ENCODE measurements around the gene PDSS1. TPM values are rescaled to one million over a fixed set of nuclear protein-coding genes. Genes with fewer than 3 reads are reported as not detected.
A peak's percentile ranks its signal among the peaks of the same experiment; 100 is the strongest.

The PDSS1 gene
- total RNA-seq, 1 experiment from 2014 or later, result 15.4 TPM

- CTCF ChIA-PET, result no interaction called here
- H3K27me3 Mint-ChIP-seq (ENCODE audit: unreplicated experiment), result no peaks in the 10 kb centered on the region
- TF ChIP-seq, protein P1, sequence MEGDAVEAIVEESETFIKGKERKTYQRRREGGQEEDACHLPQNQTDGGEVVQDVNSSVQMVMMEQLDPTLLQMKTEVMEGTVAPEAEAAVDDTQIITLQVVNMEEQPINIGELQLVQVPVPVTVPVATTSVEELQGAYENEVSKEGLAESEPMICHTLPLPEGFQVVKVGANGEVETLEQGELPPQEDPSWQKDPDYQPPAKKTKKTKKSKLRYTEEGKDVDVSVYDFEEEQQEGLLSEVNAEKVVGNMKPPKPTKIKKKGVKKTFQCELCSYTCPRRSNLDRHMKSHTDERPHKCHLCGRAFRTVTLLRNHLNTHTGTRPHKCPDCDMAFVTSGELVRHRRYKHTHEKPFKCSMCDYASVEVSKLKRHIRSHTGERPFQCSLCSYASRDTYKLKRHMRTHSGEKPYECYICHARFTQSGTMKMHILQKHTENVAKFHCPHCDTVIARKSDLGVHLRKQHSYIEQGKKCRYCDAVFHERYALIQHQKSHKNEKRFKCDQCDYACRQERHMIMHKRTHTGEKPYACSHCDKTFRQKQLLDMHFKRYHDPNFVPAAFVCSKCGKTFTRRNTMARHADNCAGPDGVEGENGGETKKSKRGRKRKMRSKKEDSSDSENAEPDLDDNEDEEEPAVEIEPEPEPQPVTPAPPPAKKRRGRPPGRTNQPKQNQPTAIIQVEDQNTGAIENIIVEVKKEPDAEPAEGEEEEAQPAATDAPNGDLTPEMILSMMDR (IDR thresholded peaks at IDR 0.05; ENCODE audit: unreplicated experiment), result no peak
- no peaks in the 10 kb centered on the region for H3K4me1 Mint-ChIP-seq (ENCODE audit: low read depth, unreplicated experiment)
- no peak overlapping the region for H3K4me3 Mint-ChIP-seq (ENCODE audit: low read depth, unreplicated experiment)
- peaks cover 16% of the 10 kb centered on the region for H3K36me3 Mint-ChIP-seq (ENCODE audit: insufficient read depth, unreplicated experiment)
- intact Hi-C loops (cut with micrococcal nuclease; ENCODE audit: unreplicated experiment), result no loop called here
- BruUV-seq (replicated peaks), result no TSS peak
- DNase-seq, result no peak
- H3K9me3 Mint-ChIP-seq (ENCODE audit: low read depth, unreplicated experiment), result no peaks in the 10 kb centered on the region
- H3K27ac Mint-ChIP-seq (ENCODE audit: unreplicated experiment), result no peak overlapping the region
These were observed 25.5 kb downstream of the PDSS1 start for GRCh38 chr10:26723016-26723415.

DNA sequence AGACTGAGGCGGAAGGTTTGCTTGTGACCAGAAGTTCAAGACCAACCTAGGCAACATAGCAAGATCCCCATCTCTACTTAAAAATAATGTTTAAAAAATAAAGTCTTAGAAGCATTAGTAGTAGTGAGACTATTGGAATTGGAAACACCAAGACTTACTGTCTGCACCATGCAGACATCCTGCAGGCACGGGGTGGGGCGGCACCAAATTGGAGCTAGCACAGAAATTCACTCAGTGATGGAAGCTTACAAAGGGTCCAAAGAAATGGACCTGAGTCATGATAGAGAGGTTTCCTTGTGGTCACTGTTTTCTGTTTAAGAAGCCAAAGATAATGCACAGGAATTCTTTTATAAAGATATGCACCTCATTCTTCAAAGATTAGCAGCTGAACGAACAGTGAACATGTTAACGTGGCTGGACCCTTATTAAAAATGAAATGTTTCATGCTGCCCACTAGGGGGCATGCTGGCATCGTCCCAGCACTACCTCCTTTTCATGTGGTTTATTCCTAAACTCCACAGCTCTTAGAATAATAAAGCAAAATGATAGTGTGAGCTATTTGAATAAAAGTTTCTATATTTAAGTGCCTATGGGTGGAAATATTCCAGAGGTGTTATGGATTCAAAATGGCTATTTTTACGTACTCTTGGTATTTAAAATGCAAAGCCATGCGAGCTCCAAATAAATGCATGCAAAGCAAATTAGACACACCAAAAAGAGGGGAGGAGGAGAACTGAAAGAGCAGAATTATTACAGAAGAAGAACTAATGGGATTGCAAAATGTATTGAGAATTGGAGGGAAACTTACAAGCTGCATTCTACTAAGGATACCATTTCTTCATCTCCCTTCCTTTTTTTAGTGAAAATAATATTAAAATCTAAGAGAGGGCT is 28.6 kb downstream of the PDSS1 start:
- DNase-seq, result peak; percentile 56
- TF ChIP-seq, protein P1 (IDR thresholded peaks at IDR 0.05; ENCODE audit: unreplicated experiment), result peak; percentile 62
- no peak overlapping the region for H3K27ac Mint-ChIP-seq (ENCODE audit: unreplicated experiment)
- H3K4me3 Mint-ChIP-seq (ENCODE audit: low read depth, unreplicated experiment), result no peak overlapping the region
- H3K4me1 Mint-ChIP-seq (ENCODE audit: low read depth, unreplicated experiment), result no peaks in the 10 kb centered on the region
- CTCF ChIA-PET, result interaction anchor here (0.6 to 1.7 kb wide), 4 partner anchors 55 to 1395 kb away, joined by 3 to 29 read pairs (median 5); partner anchors contain the start of gene ABI1
- intact Hi-C loops (cut with micrococcal nuclease; ENCODE audit: unreplicated experiment), result loop anchor here (1.0 kb wide), 1 partner anchor 156 kb away; no protein-coding TSS in a partner anchor
- H3K36me3 Mint-ChIP-seq (ENCODE audit: insufficient read depth, unreplicated experiment), result peaks cover 23% of the 10 kb centered on the region
- H3K27me3 Mint-ChIP-seq (ENCODE audit: unreplicated experiment), result no peaks in the 10 kb centered on the region
- no peaks in the 10 kb centered on the region for H3K9me3 Mint-ChIP-seq (ENCODE audit: low read depth, unreplicated experiment)
- TSS peak; percentile 11 for BruUV-seq (replicated peaks)

GRCh38 chr10:26727005-26727404 is 29.5 kb downstream of the PDSS1 start:
- H3K36me3 Mint-ChIP-seq (ENCODE audit: insufficient read depth, unreplicated experiment), result peaks cover 25% of the 10 kb centered on the region
- TF ChIP-seq, protein P1 (IDR thresholded peaks at IDR 0.05; ENCODE audit: unreplicated experiment), result no peak
- H3K27ac Mint-ChIP-seq (ENCODE audit: unreplicated experiment), result no peak overlapping the region
- CTCF ChIA-PET, result interaction anchor here (0.5 to 1.7 kb wide), 4 partner anchors 54 to 332 kb away, joined by 3 to 29 read pairs (median 4); no protein-coding TSS in a partner anchor
- DNase-seq, result no peak
- no TSS peak for BruUV-seq (replicated peaks)
- no peaks in the 10 kb centered on the region for H3K9me3 Mint-ChIP-seq (ENCODE audit: low read depth, unreplicated experiment)
- no peak overlapping the region for H3K4me3 Mint-ChIP-seq (ENCODE audit: low read depth, unreplicated experiment)
- intact Hi-C loops (cut with micrococcal nuclease; ENCODE audit: unreplicated experiment), result no loop called here
- no peaks in the 10 kb centered on the region for H3K27me3 Mint-ChIP-seq (ENCODE audit: unreplicated experiment)
- H3K4me1 Mint-ChIP-seq (ENCODE audit: low read depth, unreplicated experiment), result no peaks in the 10 kb centered on the region

- H3K27ac Mint-ChIP-seq (ENCODE audit: unreplicated experiment), result no peak overlapping the region
- intact Hi-C loops (cut with micrococcal nuclease; ENCODE audit: unreplicated experiment), result no loop called here
- H3K4me1 Mint-ChIP-seq (ENCODE audit: low read depth, unreplicated experiment), result no peaks in the 10 kb centered on the region
- H3K27me3 Mint-ChIP-seq (ENCODE audit: unreplicated experiment), result no peaks in the 10 kb centered on the region
- H3K4me3 Mint-ChIP-seq (ENCODE audit: low read depth, unreplicated experiment), result no peak overlapping the region
- BruUV-seq (replicated peaks), result no TSS peak
- CTCF ChIA-PET, result interaction anchor here (1.2 kb wide), 1 partner anchor 154 kb away, joined by 3 read pairs; no protein-coding TSS in a partner anchor
- DNase-seq, result no peak
- TF ChIP-seq, protein P1 (IDR thresholded peaks at IDR 0.05; ENCODE audit: unreplicated experiment), result no peak
- no peaks in the 10 kb centered on the region for H3K9me3 Mint-ChIP-seq (ENCODE audit: low read depth, unreplicated experiment)
- H3K36me3 Mint-ChIP-seq (ENCODE audit: insufficient read depth, unreplicated experiment), result peaks cover 35% of the 10 kb centered on the region
These were observed 31.5 kb downstream of the PDSS1 start for GRCh38 chr10:26728957-26729356.

Data from Calu3 (cell line).